Occipital lobe (tissue), 3 donors: ENCODE data around the gene OR10P1. TPM values are rescaled to one million over a fixed set of nuclear protein-coding genes. Genes with fewer than 3 reads are reported as not detected.

Experiments
- DNase-seq: peaks from one replicate; lab custom pipeline; 2025; lab: John Stamatoyannopoulos, UW
- small RNA-seq: library from RNA; depleted of rRNA; stranded (forward); fragments of <200 nt; gene quantifications from one replicate; pipeline ENCODE3, GENCODE V24; 2014
- total RNA-seq: library from RNA; depleted of rRNA; stranded (reverse); fragments of >200 nt; gene quantifications from one replicate; pipeline ENCODE4 v1.2.3, GENCODE V29; 2014

OR10P1 gene
- total RNA-seq, 1 donor from 2014 or later: not detected

DNA sequence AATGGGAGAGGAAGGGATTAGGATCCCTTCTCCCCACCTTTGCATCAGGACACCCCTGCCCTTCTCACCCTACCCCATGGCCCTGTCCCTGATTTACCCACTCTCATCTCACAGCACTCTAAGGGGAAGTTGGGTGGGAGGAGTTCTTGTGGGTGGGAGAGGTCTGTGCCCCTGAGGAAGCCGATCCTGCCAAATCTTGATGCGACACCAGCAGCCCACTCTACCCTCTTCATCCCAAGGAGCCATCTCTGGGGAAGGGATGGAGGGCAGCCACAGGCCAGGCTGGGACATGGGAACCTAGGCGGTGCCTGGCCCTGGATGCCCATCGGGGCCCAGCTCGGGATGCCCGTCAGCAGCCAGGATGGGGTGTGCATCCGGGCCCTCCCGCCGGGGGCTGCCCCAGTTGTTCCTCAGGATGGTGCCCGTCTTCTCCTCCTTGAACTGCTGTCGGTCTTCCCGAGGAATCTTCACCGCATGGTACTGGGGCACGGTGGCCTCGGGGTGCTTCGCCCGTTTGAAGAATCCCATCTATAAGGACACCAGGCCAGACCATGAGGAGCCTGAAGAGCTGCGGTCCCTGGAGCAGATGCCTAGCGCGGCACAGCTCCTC is 48.2 kb downstream of the OR10P1 start:
- DNase-seq: no peak

DNA sequence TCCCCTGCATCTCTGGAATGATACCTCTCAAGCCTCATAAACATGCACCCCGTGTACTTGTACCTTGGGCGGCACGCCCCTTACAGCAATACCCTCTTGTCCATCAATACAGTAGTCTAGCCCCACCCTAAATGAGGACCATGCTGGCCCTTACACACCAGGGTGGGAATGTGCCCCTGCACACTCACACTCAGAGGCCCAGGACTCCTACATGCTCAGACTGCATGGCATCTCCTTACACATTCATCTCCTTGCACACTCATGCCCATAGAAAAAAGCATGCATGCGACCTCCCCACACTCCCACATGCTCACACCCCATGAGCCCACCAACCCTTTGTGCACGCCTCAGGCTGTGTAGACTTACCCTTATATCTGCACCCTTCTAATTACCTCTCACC is 49.0 kb downstream of the OR10P1 start:
- DNase-seq: no peak

DNA sequence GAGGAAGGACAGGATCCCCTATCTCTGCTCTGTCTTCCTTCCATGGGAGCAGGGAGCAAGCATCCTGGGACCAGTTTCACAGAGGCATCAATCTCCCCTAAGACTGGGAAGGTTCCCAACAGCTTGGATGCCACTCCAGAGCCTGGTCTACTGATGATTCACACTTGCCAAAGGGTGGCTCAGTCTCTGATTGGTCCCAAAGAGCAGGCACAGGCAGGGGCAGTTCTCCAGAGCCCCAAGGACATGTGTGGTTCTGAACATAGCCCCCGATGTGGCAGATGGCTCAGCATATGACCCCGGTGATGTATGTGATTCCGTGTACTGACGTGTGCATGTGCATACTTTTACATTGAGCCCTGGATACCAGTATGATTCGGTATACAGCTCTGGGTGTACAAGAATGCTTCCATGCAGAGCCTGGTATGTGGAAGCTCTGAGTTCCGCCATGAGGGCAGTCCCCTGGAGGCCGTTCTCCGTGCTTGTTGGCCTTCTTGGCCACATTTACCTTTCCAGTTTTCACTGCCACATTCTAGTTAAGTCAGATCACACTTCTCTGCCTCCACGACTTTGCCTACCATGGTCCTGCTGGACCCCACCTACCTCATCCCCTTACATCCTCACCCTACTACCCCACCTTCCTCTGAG is 49.8 kb downstream of the OR10P1 start:
- no peak for DNase-seq

Small RNA genes within 50 kb of the gene (small RNA-seq; reads per million reads assigned to genes)
- gene AC009779.5: not detected

Other genes with a start within 250 kb of the OR10P1 start
- not detected for gene OR6C65, start 236.4 kb upstream of the OR10P1 start, total RNA-seq
- not detected for gene OR6C76, start 210.6 kb upstream of the OR10P1 start, total RNA-seq
- not detected for gene OR6C2, start 192.8 kb upstream of the OR10P1 start, total RNA-seq
- gene OR6C70, start 166.8 kb upstream of the OR10P1 start, total RNA-seq: not detected
- gene OR6C68, start 144.5 kb upstream of the OR10P1 start, total RNA-seq: not detected
- gene OR6C4, start 87.3 kb upstream of the OR10P1 start, total RNA-seq: not detected
- not detected for gene OR2AP1, start 64.4 kb upstream of the OR10P1 start, total RNA-seq
- gene ITGA7, start 71.0 kb downstream of the OR10P1 start, total RNA-seq: 6.2 TPM
- 46.0 TPM for gene BLOC1S1, start 79.2 kb downstream of the OR10P1 start, total RNA-seq
- 6.6 TPM for gene RDH5, start 83.5 kb downstream of the OR10P1 start, total RNA-seq
- 187 TPM for gene CD63, start 92.1 kb downstream of the OR10P1 start, total RNA-seq
- gene GDF11, start 106.2 kb downstream of the OR10P1 start, total RNA-seq: 6.6 TPM
- 84.7 TPM for gene SARNP, start 180.8 kb downstream of the OR10P1 start, total RNA-seq
- 6.2 TPM for gene ORMDL2, start 181.1 kb downstream of the OR10P1 start, total RNA-seq
- 36.3 TPM for gene DNAJC14, start 192.7 kb downstream of the OR10P1 start, total RNA-seq
- gene MMP19, start 206.0 kb downstream of the OR10P1 start, total RNA-seq: not detected